ENCODE results near the gene GCG.

Gene GCG

GRCh38 chr2:162148956-162149355 is 3.1 kb downstream of the GCG start:
- no peak for DNase-seq

GRCh38 chr2:162143969-162144368 is 8.1 kb downstream of the GCG start:
- no peak for DNase-seq

GRCh38 chr2:162138310-162138709 is 13.7 kb downstream of the GCG start:
- DNase-seq, result no peak

GRCh38 chr2:162127422-162127821 is 24.6 kb downstream of the GCG start:
- peak; percentile 54 for DNase-seq

GRCh38 chr2:162126527-162126926 is 25.5 kb downstream of the GCG start:
- peak; percentile 10 for DNase-seq

DNA sequence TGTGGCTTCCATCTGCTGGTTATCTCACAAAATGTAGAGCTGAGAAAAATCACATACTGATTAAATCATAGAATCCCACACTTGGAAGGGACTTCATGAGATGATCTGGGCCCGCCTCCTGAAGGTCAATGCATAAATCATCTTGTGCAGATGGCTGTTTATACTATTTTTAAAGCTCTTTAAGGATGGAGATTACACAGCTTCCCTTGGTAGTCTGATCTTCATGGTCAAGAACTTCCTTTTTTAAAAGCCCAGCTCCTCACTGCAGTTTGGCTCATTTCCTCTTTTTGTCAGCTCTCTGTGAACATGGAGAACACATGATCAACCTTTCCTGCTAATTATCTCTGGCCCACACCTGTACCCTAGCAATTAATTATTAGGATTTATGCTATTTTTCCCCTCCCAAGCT is 25.9 kb downstream of the GCG start:
- peak; percentile 67 for DNase-seq

GRCh38 chr2:162125138-162125537 is 26.9 kb downstream of the GCG start:
- DNase-seq, result no peak

- DNase-seq, result peak; percentile 86
Measured at GRCh38 chr2:162123806-162124758, 28.0 kb downstream of the GCG start.

DNA sequence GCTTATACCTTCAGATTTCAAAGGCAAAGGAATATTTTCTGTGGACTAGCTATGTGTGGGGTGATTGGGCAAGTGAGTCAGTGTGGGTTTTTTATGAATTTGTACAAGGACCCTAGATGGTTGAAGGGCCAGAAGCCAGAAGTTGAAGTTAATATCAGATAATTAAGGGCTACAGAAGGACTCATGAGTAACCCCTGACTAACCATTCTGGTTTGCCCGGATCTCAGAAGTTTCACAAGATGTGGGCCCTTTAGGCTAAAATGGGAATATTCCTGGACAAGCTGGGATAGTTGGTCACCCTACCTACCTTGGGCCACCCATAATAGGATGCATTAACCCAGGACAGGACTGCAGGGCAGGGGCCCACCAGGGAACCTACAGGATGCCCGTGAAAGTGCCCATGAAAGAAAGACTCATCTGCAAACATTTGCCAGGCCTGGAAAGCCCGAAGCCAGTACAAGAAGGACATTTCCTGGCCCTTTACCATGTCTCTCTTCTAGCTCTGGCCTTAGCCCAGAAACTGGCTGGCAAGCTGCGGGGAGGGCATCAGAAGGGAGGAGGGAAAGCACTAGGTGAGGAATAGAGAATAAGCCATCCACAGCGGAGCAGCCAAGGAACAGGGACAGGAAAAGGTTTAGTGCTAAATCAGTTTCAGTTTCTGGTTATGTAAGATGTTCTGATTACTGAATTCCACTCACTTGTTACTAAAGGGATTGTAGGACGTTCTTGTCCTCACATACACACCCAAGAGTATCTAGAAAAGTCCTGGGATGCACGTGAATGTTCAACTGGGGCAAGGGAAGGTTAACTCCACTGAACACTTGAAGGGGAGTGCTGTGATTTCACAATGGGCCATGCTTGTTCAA is 33.6 kb downstream of the GCG start:
- no peak for DNase-seq

GRCh38 chr2:162116352-162116751 is 35.7 kb downstream of the GCG start:
- no peak for DNase-seq

- no peak for DNase-seq
Measured at GRCh38 chr2:162115076-162115475, 37.0 kb downstream of the GCG start.

DNA sequence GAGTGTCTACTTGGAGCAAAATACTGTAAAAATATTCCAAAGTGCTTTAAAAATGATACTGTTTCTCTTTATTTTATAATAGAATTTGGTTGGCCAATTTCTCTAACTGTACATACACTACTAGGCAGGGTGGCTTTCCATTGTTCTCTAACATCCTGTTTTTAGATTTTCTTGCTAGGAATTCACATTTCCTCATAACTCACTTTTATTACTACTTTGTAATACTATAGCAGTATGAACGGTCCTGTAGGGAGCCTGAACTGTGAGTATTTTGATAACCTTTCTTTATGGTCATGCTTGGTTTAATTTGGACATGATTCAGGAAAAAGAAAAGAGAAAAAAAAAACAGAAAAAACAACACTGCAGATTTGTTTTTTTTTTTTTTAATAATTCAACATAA is 37.8 kb downstream of the GCG start:
- no peak for DNase-seq

DNA sequence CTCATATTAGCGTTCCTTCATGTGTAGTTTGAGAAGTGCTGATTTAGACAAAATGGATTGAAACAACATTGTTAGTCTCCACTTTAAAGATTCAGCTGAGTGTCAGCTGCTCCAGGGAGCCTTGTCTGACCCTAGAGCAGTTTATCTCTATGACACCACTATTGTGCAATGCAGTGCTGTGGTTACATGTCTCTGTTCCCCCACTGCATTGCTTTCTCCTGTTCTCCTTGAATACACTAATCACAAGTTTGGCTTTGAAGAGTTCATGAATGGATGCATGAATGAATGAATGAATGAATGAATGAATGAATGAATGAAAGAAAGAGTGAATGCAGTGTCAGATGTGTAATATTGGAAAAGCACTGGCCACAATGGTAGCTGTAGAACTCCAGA is 38.3 kb downstream of the GCG start:
- DNase-seq, result peak; percentile 80

- DNase-seq, result no peak
Measured at GRCh38 chr2:162113088-162113775, 38.8 kb downstream of the GCG start.

- DNase-seq, result no peak
Measured at GRCh38 chr2:162111958-162112850, 39.8 kb downstream of the GCG start.

- DNase-seq, result no peak
Measured at GRCh38 chr2:162107361-162107901, 44.6 kb downstream of the GCG start.

DNA sequence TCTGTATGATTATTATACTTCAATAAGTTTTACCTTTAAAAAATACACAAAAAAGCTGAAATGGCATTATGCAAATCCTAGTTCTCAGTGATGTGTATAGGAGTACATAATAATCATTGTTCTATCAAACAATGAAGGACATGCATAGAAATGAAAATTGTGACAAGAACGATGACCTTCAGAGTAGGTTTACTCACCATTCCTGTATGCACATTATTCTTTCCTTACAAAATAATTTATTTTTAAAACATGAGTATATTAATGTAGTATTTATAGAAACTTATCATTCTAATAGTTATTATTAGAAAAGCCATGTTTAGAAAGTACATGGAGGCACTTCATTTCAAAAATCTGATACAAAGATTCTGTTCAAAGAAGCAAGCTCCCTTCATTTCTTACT is 45.3 kb downstream of the GCG start:
- DNase-seq, result no peak

- no peak for DNase-seq
Measured at GRCh38 chr2:162106146-162106551, 45.9 kb downstream of the GCG start.

GRCh38 chr2:162103443-162104009 is 48.5 kb downstream of the GCG start:
- DNase-seq, result peak; percentile 38

DNA sequence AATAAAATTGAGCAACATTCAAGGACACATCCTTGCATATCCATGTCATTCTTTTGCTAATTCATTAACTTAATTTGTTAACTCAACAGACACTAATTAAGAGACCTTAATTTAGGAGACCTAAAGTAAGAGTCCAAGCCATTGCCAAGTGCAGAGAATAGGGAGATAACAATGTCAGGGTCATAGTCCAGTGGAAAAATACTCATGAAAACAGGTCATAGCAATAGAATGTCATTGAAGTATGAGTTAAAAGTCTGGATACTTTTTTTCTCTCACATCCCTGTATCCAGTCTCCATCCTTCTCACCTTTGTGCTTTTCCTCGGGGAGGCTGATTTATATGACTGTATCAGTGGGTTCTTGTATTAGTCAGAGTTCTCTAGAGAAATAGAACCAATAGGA is 51.5 kb downstream of the GCG start:
- DNase-seq, result no peak

- no peak for DNase-seq
Measured at GRCh38 chr2:162099836-162100235, 52.2 kb downstream of the GCG start.
